Stimulated activated CD4-positive, alpha-beta T cell treated with anti-CD3 and anti-CD28 coated beads, Interleukin-2, amount 100 ng/mL, for 24 hours (primary cell): ENCODE results near the gene NUP62.
A peak's percentile ranks its signal among the peaks of the same experiment; 100 is the strongest.
"Not testable (repeated sequence)": the region's sequence is repeated elsewhere in the genome, so short reads cannot be mapped to it uniquely, and the experiment has no call there.

ENCODE experiments used
- DNase-seq, 2 donors: peaks; one replicate each; pipeline ENCODE4 v3.0.0-alpha.2; 2020

NUP62 gene

GRCh38 chr19:49929121-49929610 lies at the start of gene NUP62, which contains the start of gene ATF5:
Gene NUP62 (minus strand): TSS chr19:49929504. CDS start chr19:49909807, 19,697 bp downstream.
Gene ATF5 (plus strand): TSS chr19:49929205. CDS start chr19:49930851, 1,646 bp downstream.
- peak; percentile 95 to 96 for DNase-seq

- DNase-seq = no peak
These were observed 49.0 kb upstream of the NUP62 start for GRCh38 chr19:49978324-49978723.

- DNase-seq = no peak
These were observed 48.6 kb upstream of the NUP62 start for GRCh38 chr19:49977881-49978280.

GRCh38 chr19:49977076-49977475 lies 47.8 kb upstream of the NUP62 start:
- no peak for DNase-seq

- no peak for DNase-seq
These were observed 47.2 kb upstream of the NUP62 start for GRCh38 chr19:49976496-49976895.

- no peak for DNase-seq
These were observed 45.7 kb upstream of the NUP62 start for GRCh38 chr19:49975051-49975450.

GRCh38 chr19:49973987-49974386 lies 44.7 kb upstream of the NUP62 start:
- no peak for DNase-seq

GRCh38 chr19:49972841-49973240 lies 43.5 kb upstream of the NUP62 start:
- DNase-seq = no peak

GRCh38 chr19:49971991-49972411 lies 42.7 kb upstream of the NUP62 start:
- DNase-seq = no peak

- DNase-seq = not testable (repeated sequence)
These were observed 40.1 kb upstream of the NUP62 start for GRCh38 chr19:49969355-49969754.

GRCh38 chr19:49968279-49968922 lies 39.1 kb upstream of the NUP62 start:
- DNase-seq = no peak

GRCh38 chr19:49960980-49961379 lies 31.7 kb upstream of the NUP62 start, which contains the start of gene SIGLEC11:
Gene SIGLEC11 (minus strand): TSS chr19:49961172. CDS start chr19:49961081, 91 bp downstream.
- DNase-seq = not testable (repeated sequence)

- DNase-seq = not testable (repeated sequence)
These were observed 30.6 kb upstream of the NUP62 start for GRCh38 chr19:49959892-49960291.

GRCh38 chr19:49958596-49958995 lies 29.3 kb upstream of the NUP62 start:
- not testable (repeated sequence) for DNase-seq

GRCh38 chr19:49958144-49958543 lies 28.8 kb upstream of the NUP62 start:
- DNase-seq = not testable (repeated sequence)

- no peak for DNase-seq
These were observed 28.1 kb upstream of the NUP62 start for GRCh38 chr19:49957262-49957915.

- DNase-seq = no peak
These were observed 26.8 kb upstream of the NUP62 start for GRCh38 chr19:49956115-49956495.

GRCh38 chr19:49954933-49955332 lies 25.6 kb upstream of the NUP62 start:
- no peak for DNase-seq

GRCh38 chr19:49954092-49954829 lies 25.0 kb upstream of the NUP62 start:
- DNase-seq = no peak

- no peak for DNase-seq
These were observed 24.1 kb upstream of the NUP62 start for GRCh38 chr19:49953416-49953815.

GRCh38 chr19:49952906-49953305 lies 23.6 kb upstream of the NUP62 start:
- no peak for DNase-seq

GRCh38 chr19:49952479-49952836 lies 23.2 kb upstream of the NUP62 start:
- DNase-seq = no peak

- no peak for DNase-seq
These were observed 22.6 kb upstream of the NUP62 start for GRCh38 chr19:49951806-49952478.
